HG02678 (cell line): ENCODE measurements around the gene ANKS1A.

Experiments
- ATAC-seq: cut with Tn5 transposase; IDR thresholded peaks from one replicate; pipeline ENCODE4 v1.9.1; 2021; ENCODE audit warnings: mild to moderate bottlenecking, moderate library complexity; ENCODE audit not compliant: unreplicated experiment

ANKS1A gene

GRCh38 chr6:35062676-35063574 lies 173.9 kb downstream of the ANKS1A start:
- no peak for ATAC-seq

- no peak for ATAC-seq
Observed at GRCh38 chr6:35063701-35064280, 174.7 kb downstream of the ANKS1A start.

GRCh38 chr6:35064290-35064689 lies 175.2 kb downstream of the ANKS1A start:
- no peak for ATAC-seq

- ATAC-seq, result no peak
Observed at GRCh38 chr6:35064757-35065440, 175.8 kb downstream of the ANKS1A start.

GRCh38 chr6:35065441-35065800 lies 176.4 kb downstream of the ANKS1A start:
- no peak for ATAC-seq

GRCh38 chr6:35065870-35066269 lies 176.8 kb downstream of the ANKS1A start:
- no peak for ATAC-seq

GRCh38 chr6:35067234-35067633 lies 178.2 kb downstream of the ANKS1A start:
- ATAC-seq, result no peak

GRCh38 chr6:35068206-35068605 lies 179.2 kb downstream of the ANKS1A start:
- ATAC-seq, result no peak

GRCh38 chr6:35068644-35069043 lies 179.6 kb downstream of the ANKS1A start:
- ATAC-seq, result no peak

- no peak for ATAC-seq
Observed at GRCh38 chr6:35069262-35069661, 180.2 kb downstream of the ANKS1A start.

- ATAC-seq, result no peak
Observed at GRCh38 chr6:35070111-35070510, 181.1 kb downstream of the ANKS1A start.

- ATAC-seq, result no peak
Observed at GRCh38 chr6:35071347-35071994, 182.4 kb downstream of the ANKS1A start.

GRCh38 chr6:35072051-35072697 lies 183.1 kb downstream of the ANKS1A start:
- no peak for ATAC-seq

- ATAC-seq, result no peak
Observed at GRCh38 chr6:35072698-35073055, 183.6 kb downstream of the ANKS1A start.

GRCh38 chr6:35073211-35073610 lies 184.2 kb downstream of the ANKS1A start:
- ATAC-seq, result no peak

GRCh38 chr6:35073766-35074471 lies 184.9 kb downstream of the ANKS1A start:
- ATAC-seq, result no peak

GRCh38 chr6:35076997-35077712 lies 188.1 kb downstream of the ANKS1A start:
- ATAC-seq, result no peak

- ATAC-seq, result no peak
Observed at GRCh38 chr6:35077713-35078105, 188.7 kb downstream of the ANKS1A start.

- no peak for ATAC-seq
Observed at GRCh38 chr6:35078226-35078850, 189.3 kb downstream of the ANKS1A start.
